PC-9 (cell line): ENCODE data around the gene NDUFB11. TPM values are rescaled to one million over a fixed set of nuclear protein-coding genes. Genes with fewer than 3 reads are reported as not detected.
A peak's percentile ranks its signal among the peaks of the same experiment; 100 is the strongest.

ENCODE experiments used
- Bru-seq: library from RNA; stranded (reverse); fragments of 400-500 nt; gene quantifications from one replicate; lab custom pipeline; 2021; lab: Mats Ljungman, UMichigan
- BruChase-seq, 2 experiments: library from RNA; stranded (reverse); fragments of 400-500 nt; gene quantifications; one replicate each; lab custom pipeline; 2021; lab: Mats Ljungman, UMichigan
- BruUV-seq: library from RNA; stranded (reverse); fragments of 400-500 nt; replicated peaks from 2 replicates; lab custom pipeline; 2021; lab: Mats Ljungman, UMichigan
- CTCF ChIA-PET: fragments of 300-600 bp; sonication (Branson Sonifier 250); formaldehyde crosslinking; loops from one replicate; lab custom pipeline; 2022; ENCODE audit warnings: antibody characterized with exemption; lab: Charles Lee
- POLR2A ChIA-PET: fragments of 300-600 bp; sonication (Branson Sonifier 250); formaldehyde crosslinking; loops from one replicate; lab custom pipeline; 2022; ENCODE audit warnings: antibody characterized with exemption; ENCODE audit not compliant: unreplicated experiment; lab: Charles Lee
- DNase-seq, 2 experiments: peaks; one replicate each; pipeline versions ENCODE4 v3.0.0 to v3.0.0-alpha.2; 2015 to 2022; ENCODE audit warnings: mixed read lengths in 1 of 2
- H2AFZ ChIP-seq: fragments of 200-600 bp; sonication (generic); 2 replicates; pipeline ENCODE4 v1.8.1; 2017; ENCODE audit warnings: antibody characterized with exemption
- H3F3A ChIP-seq: fragments of 200-600 bp; sonication (generic); 2 replicates; pipeline ENCODE4 v1.8.1; 2017; ENCODE audit warnings: antibody characterized with exemption, mild to moderate bottlenecking, low read depth; ENCODE audit not compliant: insufficient read depth
- H3K27ac ChIP-seq: fragments of 200-600 bp; sonication (generic); 2 replicates; pipeline ENCODE4 v1.6.1; 2016; ENCODE audit warnings: mixed run types
- H3K27me3 ChIP-seq: fragments of 200-600 bp; sonication (generic); 2 replicates; pipeline ENCODE4 v1.6.1; 2016; ENCODE audit warnings: low read depth, mixed run types; ENCODE audit not compliant: insufficient read depth
- H3K36me3 ChIP-seq: fragments of 200-600 bp; sonication (generic); 2 replicates; pipeline ENCODE4 v1.6.1; 2016; ENCODE audit warnings: low read depth, mixed run types
- H3K4me1 ChIP-seq: fragments of 200-600 bp; sonication (generic); replicated peaks from 2 replicates; pipeline ENCODE4 v1.6.1; 2016; ENCODE audit warnings: mixed run types; ENCODE audit not compliant: insufficient read depth
- H3K4me2 ChIP-seq: fragments of 200-600 bp; sonication (generic); 2 replicates; pipeline ENCODE4 v1.6.1; 2017; ENCODE audit warnings: mixed run types
- H3K4me3 ChIP-seq: fragments of 200-600 bp; sonication (generic); 2 replicates; pipeline ENCODE4 v1.6.1; 2016; ENCODE audit warnings: mixed run types
- H3K79me2 ChIP-seq: fragments of 200-600 bp; sonication (generic); 2 replicates; pipeline ENCODE4 v1.6.1; 2017; ENCODE audit warnings: low read depth, mixed run types
- H3K9me2 ChIP-seq: fragments of 200-600 bp; sonication (generic); 2 replicates; pipeline ENCODE4 v1.8.1; 2017; ENCODE audit warnings: mild to moderate bottlenecking; ENCODE audit not compliant: insufficient read depth
- H3K9me3 ChIP-seq: fragments of 200-600 bp; sonication (generic); 2 replicates; pipeline ENCODE4 v1.8.1; 2016; ENCODE audit warnings: low read depth; ENCODE audit not compliant: insufficient read depth
- H4K20me1 ChIP-seq: fragments of 200-600 bp; sonication (generic); 2 replicates; pipeline ENCODE4 v1.8.1; 2017; ENCODE audit not compliant: insufficient read depth
- EZH2 ChIP-seq: fragments of 200-600 bp; sonication (generic); IDR thresholded peaks from 2 replicates; pipeline ENCODE4 v1.8.0; 2017; ENCODE audit warnings: antibody characterized with exemption, low read depth
- intact Hi-C: fragments of 100-400 bp; cut with micrococcal nuclease; formaldehyde crosslinking; loops from one replicate; pipeline ENCODE4 v1.10.0; 2022; ENCODE audit not compliant: unreplicated experiment
- long read RNA-seq: library from polyadenylated mRNA; stranded (forward); transcript quantifications from one replicate; pipeline ENCODE4 v2.0.0, GENCODE V29; 2022
- total RNA-seq: library from RNA; stranded (reverse); gene quantifications from 2 replicates; pipeline ENCODE4 v1.2.3, GENCODE V29; 2021
- TF ChIP-seq, protein P1 (sequence below): fragments of 200-600 bp; sonication (generic); conservative IDR thresholded peaks from 2 replicates; pipeline ENCODE4 v1.6.1; 2017; ENCODE audit warnings: mixed run types, antibody characterized with exemption, mild to moderate bottlenecking, moderate library complexity

The NDUFB11 gene
- 58.2 and 61.9 TPM in 2 replicates for total RNA-seq
- percentile 63 among the genes with signal in this experiment for Bru-seq, nascent RNA
- BruChase-seq, experiment 1, labeled RNA remaining after a 2-hour chase, result percentile 57 among the genes with signal in this experiment
- BruChase-seq, experiment 2, labeled RNA remaining after a 6-hour chase, result percentile 79 among the genes with signal in this experiment
- long read RNA-seq, transcript NDUFB11-201 (3 exons, 948 nt), result minor isoform, 29 of 151 reads
- long read RNA-seq, transcript NDUFB11-202 (3 exons, 1,388 nt), result major isoform, 117 of 151 reads
- long read RNA-seq, partial matches to known transcripts, result 3 of 151 reads
- long read RNA-seq, other reads (novel, unspliced or antisense), result 2 of 151 reads

DNA sequence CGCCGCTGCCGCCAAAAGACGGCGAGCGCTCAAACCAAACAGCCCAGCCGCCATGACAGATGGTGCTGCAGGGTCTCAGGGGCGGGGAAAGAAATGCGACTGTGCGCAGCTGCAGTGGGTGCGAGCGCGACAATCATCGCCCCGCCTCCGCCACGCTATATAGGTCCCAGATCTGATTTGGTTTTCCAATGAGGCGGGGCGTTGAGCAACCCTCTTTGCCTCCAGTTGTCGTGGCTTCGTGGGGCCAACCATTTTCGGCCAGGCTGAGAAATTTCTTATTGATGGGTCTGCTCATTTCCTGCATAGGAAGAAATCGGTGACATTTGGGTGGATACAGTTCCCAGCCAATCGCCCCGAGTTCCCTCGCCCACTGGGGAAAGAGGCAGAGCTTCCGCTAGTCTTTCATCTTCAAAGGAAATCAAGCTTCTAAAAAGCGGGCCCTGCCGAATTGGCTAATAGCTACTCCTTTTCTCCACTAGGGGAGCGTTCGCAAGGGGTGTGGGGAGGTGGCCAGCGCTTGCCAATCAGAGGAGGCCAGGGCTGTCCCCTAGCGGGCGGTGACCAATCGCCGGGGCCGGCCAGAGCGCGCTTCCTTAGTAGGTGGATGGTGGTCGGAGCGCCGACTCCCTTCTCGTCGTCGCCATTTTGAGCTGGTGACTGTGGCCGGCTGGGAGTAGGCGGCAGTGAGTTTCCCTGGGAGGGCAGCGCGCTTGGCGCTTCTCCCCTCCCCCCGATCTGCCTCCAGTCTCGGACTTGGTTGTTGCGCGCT lies at the start of gene NDUFB11, which contains the start of gene RBM10:
Gene NDUFB11 (minus strand): TSS at position 77 of the 769 bp plus-strand sequence. CDS start 23 bp downstream, at position 54.
Gene RBM10 (plus strand): TSS at position 596 of the 769 bp plus-strand sequence. CDS start 2,261 bp downstream, outside the sequence.
- ChIA-PET POLR2A (interaction anchor here (0.6 to 0.7 kb wide), 2 partner anchors 15 to 48 kb away, joined by 4 to 9 read pairs; no protein-coding TSS in a partner anchor), CTCF (interaction anchor here (1.0 kb wide), 1 partner anchor 11 kb away, joined by 3 read pairs; no protein-coding TSS in a partner anchor)
- no TSS peak for BruUV-seq
- Histone ChIP-seq H4K20me1 (peaks cover 5% of the 10 kb centered on the region; the same call in 1 of the 2 replicates), H3K36me3 (no peaks in the 10 kb centered on the region), H3K9me3 (no peaks in the 10 kb centered on the region), H3F3A (no peaks in the 10 kb centered on the region), H3K9me2 (no peaks in the 10 kb centered on the region), H3K4me2 (peak within 1 kb of the TSS; percentile 68), H3K27ac (peak within 1 kb of the TSS; percentile 81), H3K4me1 (no peaks in the 10 kb centered on the region), H3K27me3 (no peaks in the 10 kb centered on the region), H3K79me2 (peaks cover 44% of the 10 kb centered on the region), H3K4me3 (peak within 1 kb of the TSS; percentile 57), H2AFZ (peak within 1 kb of the TSS; percentile 39; the same call in 1 of the 2 replicates)
- peak; percentile 78 to 81 for DNase-seq
- TF ChIP-seq, protein P1, sequence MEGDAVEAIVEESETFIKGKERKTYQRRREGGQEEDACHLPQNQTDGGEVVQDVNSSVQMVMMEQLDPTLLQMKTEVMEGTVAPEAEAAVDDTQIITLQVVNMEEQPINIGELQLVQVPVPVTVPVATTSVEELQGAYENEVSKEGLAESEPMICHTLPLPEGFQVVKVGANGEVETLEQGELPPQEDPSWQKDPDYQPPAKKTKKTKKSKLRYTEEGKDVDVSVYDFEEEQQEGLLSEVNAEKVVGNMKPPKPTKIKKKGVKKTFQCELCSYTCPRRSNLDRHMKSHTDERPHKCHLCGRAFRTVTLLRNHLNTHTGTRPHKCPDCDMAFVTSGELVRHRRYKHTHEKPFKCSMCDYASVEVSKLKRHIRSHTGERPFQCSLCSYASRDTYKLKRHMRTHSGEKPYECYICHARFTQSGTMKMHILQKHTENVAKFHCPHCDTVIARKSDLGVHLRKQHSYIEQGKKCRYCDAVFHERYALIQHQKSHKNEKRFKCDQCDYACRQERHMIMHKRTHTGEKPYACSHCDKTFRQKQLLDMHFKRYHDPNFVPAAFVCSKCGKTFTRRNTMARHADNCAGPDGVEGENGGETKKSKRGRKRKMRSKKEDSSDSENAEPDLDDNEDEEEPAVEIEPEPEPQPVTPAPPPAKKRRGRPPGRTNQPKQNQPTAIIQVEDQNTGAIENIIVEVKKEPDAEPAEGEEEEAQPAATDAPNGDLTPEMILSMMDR, result peak; percentile 59
- no peak for TF ChIP-seq EZH2
- intact Hi-C loops, result no loop called here

DNA sequence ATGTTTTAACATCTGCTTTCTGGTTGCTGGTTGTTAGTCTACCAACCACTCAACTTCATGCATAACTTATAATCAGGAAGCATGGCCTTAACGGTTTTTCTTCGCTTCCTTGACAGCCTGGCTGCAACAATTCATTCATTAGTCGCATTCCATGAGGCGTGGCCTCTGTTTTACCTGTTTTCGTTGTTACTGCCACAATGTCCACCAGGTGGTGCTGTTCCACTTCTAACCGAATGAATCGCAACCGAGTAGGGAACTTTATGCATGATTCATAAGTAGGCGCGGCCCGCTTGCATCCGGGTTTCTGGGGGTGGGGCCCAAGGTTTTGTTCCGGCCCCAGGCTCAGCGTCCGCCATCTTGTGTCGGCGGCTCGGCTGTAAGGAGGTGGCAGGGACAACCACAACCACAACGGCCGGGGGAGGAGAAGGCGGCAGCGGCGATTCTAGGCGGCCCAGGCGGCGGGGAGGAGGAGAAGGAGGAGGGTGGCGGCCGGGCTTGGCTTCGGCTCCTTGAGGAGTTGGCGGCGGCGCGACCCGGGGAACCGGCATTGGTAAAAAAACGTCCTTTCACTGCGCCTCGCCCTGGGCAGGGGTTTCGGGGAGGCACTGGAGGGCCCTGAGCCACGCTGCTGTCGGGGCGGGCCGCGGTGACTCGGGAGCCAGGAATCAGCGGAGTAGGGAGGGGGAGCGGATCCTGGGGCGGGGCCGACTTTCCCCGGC lies 49.1 kb upstream of the NDUFB11 start, which contains the start of gene UBA1:
Gene UBA1 (plus strand): TSS at position 355 of the 719 bp plus-strand sequence. CDS start 4,974 bp downstream, outside the sequence.
- Histone ChIP-seq H3K9me3 (no peaks in the 10 kb centered on the region), H3K27ac (peak within 1 kb of the TSS; percentile 75), H3K27me3 (no peaks in the 10 kb centered on the region), H2AFZ (peak within 1 kb of the TSS; percentile 33; the same call in 1 of the 2 replicates), H4K20me1 (no peaks in the 10 kb centered on the region), H3K4me1 (no peaks in the 10 kb centered on the region), H3K4me3 (peak within 1 kb of the TSS; percentile 61), H3K9me2 (no peaks in the 10 kb centered on the region), H3K36me3 (no peaks in the 10 kb centered on the region), H3K4me2 (peak within 1 kb of the TSS; percentile 72), H3F3A (no peaks in the 10 kb centered on the region), H3K79me2 (peaks cover 33% of the 10 kb centered on the region)
- BruUV-seq, result no TSS peak
- TF ChIP-seq EZH2, result no peak
- TF ChIP-seq, protein P1, result peak; percentile 66
- DNase-seq, result peak; percentile 78 to 81
- ChIA-PET CTCF (no interaction called here), POLR2A (no interaction called here)
- intact Hi-C loops, result loop anchor here (1.0 to 10.0 kb wide), 4 partner anchors 169 to 461 kb away; partner anchors contain the start of genes ELK1 and UXT
